Skeletal muscle satellite cell (primary cell): ENCODE results near the gene EMP2.
"Not testable (repeated sequence)": the region's sequence is repeated elsewhere in the genome, so short reads cannot be mapped to it uniquely, and the experiment has no call there.

Experiments
- H3K27me3 ChIP-seq: 2 replicates; pipeline ENCODE4 v1.7.0; 2013; ENCODE audit warnings: low read length; ENCODE audit not compliant: control insufficient read depth, insufficient read depth
- H3K36me3 ChIP-seq: 2 replicates; pipeline ENCODE4 v1.7.0; 2013; ENCODE audit warnings: mild to moderate bottlenecking, control low read depth, low read length; ENCODE audit not compliant: insufficient read depth
- H3K4me1 ChIP-seq: 2 replicates; pipeline ENCODE4 v1.7.0; 2013; ENCODE audit warnings: low read length; ENCODE audit not compliant: control insufficient read depth, insufficient read depth
- H3K4me2 ChIP-seq: 2 replicates; pipeline ENCODE4 v1.7.0; 2013; ENCODE audit warnings: mild to moderate bottlenecking, low read length
- H3K4me3 ChIP-seq: 2 replicates; pipeline ENCODE4 v1.7.0; 2013; ENCODE audit warnings: low read length
- H3K9ac ChIP-seq: 2 replicates; pipeline ENCODE4 v1.7.0; 2013; ENCODE audit warnings: mild to moderate bottlenecking, low read depth, low read length, moderate library complexity
- H3K9me3 ChIP-seq: replicated peaks from 2 replicates; pipeline ENCODE4 v1.7.0; 2013; ENCODE audit warnings: mild to moderate bottlenecking, control low read depth, low read length

EMP2 gene

DNA sequence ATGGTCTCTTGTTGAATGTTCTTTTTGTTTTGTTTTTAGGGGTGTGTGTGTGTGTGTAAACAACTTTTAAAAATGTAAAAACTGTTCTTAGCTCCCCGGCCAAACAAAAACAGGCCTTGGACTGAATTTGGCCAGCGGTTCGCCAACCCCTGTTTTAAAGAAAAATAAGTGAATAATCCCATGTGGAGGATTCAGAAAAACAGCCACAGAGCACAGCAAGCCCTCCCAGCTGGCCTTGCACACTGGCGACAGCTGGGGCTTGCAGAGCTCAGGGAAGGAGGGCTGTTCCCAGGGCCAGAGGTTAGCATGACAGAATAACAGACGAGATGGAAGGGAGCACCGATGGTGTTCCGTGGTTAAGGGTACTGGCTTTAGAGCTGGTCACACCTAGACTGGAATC lies 39.0 kb downstream of the EMP2 start:
- H3K36me3 ChIP-seq = peaks cover 29% of the 10 kb centered on the region
- H3K4me3 ChIP-seq = no peak overlapping the region
- H3K9me3 ChIP-seq = no peaks in the 10 kb centered on the region
- H3K9ac ChIP-seq = no peak overlapping the region
- H3K4me2 ChIP-seq = no peak overlapping the region
- no peaks in the 10 kb centered on the region for H3K4me1 ChIP-seq
- H3K27me3 ChIP-seq = no peaks in the 10 kb centered on the region

DNA sequence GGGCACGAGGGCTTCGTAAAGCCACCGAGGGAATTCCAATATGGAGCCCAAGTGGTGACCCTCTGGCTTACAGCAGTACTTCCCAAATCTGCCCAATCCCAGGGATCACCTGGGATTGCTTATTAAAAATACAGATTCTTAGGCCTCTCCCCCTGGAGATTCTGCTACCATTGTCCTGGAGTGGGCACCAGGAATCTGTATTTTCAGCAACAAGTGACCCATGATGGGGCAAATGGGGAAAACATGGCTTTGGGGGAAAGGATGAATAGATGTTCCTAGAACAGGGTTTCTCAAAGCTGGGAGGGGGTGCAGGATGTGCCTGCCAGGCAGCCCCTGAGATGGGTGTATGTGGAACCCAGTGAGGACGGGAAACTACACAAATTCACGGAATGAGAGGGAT lies 40.6 kb downstream of the EMP2 start:
- Histone ChIP-seq H3K4me3 (no peak overlapping the region), H3K4me1 (no peaks in the 10 kb centered on the region), H3K9ac (no peak overlapping the region), H3K36me3 (peaks cover 25% of the 10 kb centered on the region), H3K27me3 (no peaks in the 10 kb centered on the region), H3K9me3 (no peaks in the 10 kb centered on the region), H3K4me2 (no peak overlapping the region)

DNA sequence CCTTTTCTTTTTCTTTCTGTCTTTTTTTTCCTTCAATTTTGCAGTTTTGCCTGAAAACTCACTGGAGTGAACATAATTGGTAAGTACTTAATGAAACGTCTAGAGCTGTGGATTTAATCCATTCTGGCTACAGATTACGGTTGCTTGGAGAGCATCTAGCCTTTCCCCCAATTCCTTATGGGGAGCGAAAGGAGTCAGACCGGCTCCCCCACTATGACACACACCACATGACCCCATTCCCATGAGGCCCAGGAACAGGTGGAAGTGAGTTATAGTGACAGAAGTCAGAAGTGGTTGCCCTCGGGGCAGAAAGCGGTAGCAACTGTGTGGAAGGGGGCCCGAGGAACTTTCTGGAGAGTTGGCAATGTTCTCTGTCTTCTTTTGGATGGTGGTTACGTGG lies 41.2 kb downstream of the EMP2 start:
- H3K4me1 ChIP-seq = peaks cover 1% of the 10 kb centered on the region
- peaks cover 25% of the 10 kb centered on the region for H3K36me3 ChIP-seq
- no peak overlapping the region for H3K4me3 ChIP-seq
- no peaks in the 10 kb centered on the region for H3K9me3 ChIP-seq
- H3K27me3 ChIP-seq = no peaks in the 10 kb centered on the region
- H3K9ac ChIP-seq = no peak overlapping the region
- H3K4me2 ChIP-seq = no peak overlapping the region

DNA sequence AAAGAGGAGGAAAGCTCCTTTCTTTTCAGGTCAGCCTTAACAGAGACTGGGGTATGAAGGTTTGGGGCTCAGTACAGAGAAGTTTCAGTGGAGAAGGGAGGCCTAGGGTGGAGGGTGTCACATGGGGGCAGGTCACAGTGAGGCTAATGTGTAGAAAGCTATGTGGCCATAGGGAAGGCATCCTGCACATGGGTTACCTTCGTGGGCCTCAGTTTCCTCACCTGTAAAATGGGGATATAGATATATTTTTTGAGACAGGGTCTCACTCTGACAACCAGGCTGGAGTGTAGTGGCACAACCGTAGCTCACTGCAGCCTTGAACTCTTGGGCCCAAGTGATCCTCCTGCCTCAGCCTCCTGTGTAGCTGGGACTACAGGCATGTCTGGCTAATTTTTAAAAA lies 41.8 kb downstream of the EMP2 start:
- no peaks in the 10 kb centered on the region for H3K27me3 ChIP-seq
- no peak overlapping the region for H3K4me2 ChIP-seq
- peaks cover 25% of the 10 kb centered on the region for H3K36me3 ChIP-seq
- H3K9ac ChIP-seq = no peak overlapping the region
- H3K4me1 ChIP-seq = peaks cover 8% of the 10 kb centered on the region
- H3K4me3 ChIP-seq = no peak overlapping the region
- H3K9me3 ChIP-seq = no peaks in the 10 kb centered on the region

DNA sequence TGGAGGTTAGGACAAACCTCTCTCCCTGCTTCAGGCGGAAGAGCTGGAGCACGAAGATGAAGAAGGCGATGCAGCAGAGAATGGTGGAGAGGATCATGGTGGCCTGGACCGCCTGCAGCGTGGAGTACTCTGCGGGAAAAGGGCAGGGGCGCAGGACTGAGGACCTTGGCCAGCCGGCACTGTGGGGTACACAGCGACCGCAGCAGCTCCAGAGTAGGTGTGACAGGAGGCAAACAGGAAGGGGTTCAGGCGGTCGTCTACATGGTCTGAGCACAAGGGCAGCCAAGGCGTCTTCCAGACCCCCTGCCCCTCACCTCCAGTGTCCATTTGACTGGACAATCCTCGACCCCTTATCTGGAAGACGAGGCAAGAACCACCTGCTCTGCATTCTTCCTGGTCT lies 42.5 kb downstream of the EMP2 start:
- H3K27me3 ChIP-seq = no peaks in the 10 kb centered on the region

DNA sequence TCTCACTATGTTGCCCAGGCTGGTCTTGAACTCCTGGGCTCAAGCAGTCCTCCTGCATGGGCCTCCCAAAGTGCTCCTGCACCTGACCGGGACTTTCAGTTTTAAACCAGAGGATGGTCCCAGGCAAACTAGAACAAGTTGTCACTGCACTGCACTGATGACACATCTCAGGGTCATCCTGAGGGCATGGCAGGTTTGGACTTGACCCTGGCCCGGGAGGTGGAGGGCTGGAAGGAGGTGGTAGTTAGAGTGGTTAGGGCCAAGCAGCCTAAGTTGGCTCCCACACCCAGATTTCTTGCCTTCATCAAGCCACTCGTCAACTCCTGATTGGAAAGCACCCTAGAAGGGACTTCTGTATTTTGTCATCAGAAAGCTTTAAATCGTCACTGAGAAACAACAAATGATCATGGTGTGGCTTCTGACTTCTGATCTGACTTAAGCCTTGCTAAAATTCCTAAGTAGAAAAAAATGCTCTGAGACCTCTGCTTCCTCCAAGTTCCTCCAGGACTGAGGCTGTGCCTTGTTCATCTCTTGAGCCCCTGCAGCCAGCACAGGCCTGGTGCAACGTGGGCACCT lies 43.5 kb downstream of the EMP2 start:
- Histone ChIP-seq H3K4me1 (peaks cover 12% of the 10 kb centered on the region), H3K9ac (no peak overlapping the region), H3K4me3 (no peak overlapping the region), H3K4me2 (no peak overlapping the region), H3K9me3 (no peaks in the 10 kb centered on the region), H3K36me3 (peaks cover 35% of the 10 kb centered on the region), H3K27me3 (no peaks in the 10 kb centered on the region)

More for the DNA sequence above, 42.5 kb downstream of the EMP2 start:
- Histone ChIP-seq H3K4me2 (no peak overlapping the region), H3K4me3 (no peak overlapping the region), H3K36me3 (peaks cover 26% of the 10 kb centered on the region), H3K9ac (no peak overlapping the region), H3K4me1 (peaks cover 12% of the 10 kb centered on the region), H3K9me3 (no peaks in the 10 kb centered on the region)

DNA sequence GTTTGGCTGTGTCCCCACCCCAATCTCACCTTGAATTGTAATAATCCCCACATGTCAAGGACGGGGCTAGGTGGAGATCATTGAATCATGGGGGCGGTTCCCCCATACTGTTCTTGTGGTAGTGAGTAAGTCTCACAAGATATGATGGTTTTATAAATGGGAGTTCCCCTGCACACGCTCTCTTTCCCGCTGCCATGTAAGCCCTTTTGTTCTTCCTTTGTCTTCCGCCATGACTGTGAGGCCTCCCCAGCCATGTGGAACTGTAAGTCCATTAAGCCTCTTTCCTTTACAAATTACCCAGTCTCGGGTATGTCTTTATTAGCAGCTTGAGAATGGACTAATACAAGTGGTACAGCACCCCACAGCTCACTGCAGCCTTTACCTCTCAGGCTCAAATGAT lies 44.1 kb downstream of the EMP2 start:
- not testable (repeated sequence) for H3K9me3 ChIP-seq, H3K4me2 ChIP-seq, H3K9ac ChIP-seq, H3K27me3 ChIP-seq, H3K4me3 ChIP-seq
- Histone ChIP-seq H3K36me3 (peaks cover 40% of the 10 kb centered on the region), H3K4me1 (peaks cover 12% of the 10 kb centered on the region)

DNA sequence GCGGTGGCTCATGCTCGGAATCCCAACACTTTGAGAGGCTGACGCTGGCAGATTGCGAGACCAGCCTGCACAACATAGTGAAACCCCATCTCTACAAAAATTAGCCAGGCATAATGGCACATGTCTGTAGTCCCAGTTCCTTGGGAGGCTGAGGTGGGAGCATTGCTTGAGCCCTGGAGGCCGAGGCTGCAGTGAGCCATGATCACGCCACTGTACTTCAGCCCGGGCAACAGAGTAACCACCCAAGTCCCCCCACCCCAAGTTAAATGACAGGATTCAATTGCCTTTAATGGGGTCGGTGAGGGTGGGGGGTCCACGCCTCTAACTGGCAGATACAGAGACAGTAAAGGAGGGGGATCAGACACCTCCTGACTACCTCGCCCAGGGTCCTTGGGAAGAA lies 44.9 kb downstream of the EMP2 start:
- no peaks in the 10 kb centered on the region for H3K27me3 ChIP-seq
- H3K36me3 ChIP-seq = peaks cover 42% of the 10 kb centered on the region
- peaks cover 12% of the 10 kb centered on the region for H3K4me1 ChIP-seq
- no peaks in the 10 kb centered on the region for H3K9me3 ChIP-seq
- no peak overlapping the region for H3K4me2 ChIP-seq
- no peak overlapping the region for H3K4me3 ChIP-seq
- H3K9ac ChIP-seq = no peak overlapping the region

DNA sequence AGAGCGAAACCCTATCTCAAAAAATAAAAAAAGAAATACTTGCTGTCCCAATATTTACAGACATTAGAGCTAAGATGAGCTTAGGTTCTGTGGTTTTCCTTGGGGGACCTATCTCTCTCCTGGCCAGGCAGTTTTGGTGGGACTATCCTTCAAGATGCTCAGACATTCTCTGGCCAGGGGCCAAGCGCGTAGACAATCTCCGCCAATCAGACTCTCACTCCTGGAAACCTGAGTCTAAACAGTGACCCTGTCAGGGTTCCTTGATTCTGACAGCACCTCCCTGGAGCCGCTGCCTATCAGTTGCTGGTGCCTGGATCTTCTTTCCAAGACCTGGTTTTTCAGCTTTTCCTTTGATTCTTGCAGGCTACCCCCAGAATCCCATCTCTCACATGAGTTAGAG lies 45.6 kb downstream of the EMP2 start:
- Histone ChIP-seq H3K4me1 (peaks cover 12% of the 10 kb centered on the region), H3K27me3 (no peaks in the 10 kb centered on the region), H3K9ac (no peak overlapping the region), H3K9me3 (no peaks in the 10 kb centered on the region), H3K36me3 (peaks cover 42% of the 10 kb centered on the region), H3K4me3 (no peak overlapping the region), H3K4me2 (no peak overlapping the region)

DNA sequence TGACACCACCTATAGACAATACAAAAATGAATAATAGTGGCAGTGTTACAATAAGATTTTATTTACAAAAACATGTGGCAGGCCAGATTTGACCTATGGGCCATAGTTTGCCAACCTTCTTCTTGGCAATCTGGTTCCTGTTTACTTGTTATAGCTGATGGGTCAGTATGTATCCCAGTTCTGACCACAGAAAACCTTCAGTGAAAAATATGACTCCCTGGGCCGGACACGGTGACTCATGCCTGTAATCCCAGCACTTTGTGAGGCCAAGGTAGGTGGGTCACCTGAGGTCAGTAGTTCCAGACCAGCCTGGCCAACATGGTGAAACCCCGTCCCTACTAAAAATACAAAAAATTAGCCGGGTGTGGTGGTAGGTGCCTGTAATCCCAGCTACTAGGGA lies 46.8 kb downstream of the EMP2 start:
- not testable (repeated sequence) for H3K27me3 ChIP-seq, H3K9me3 ChIP-seq, H3K4me3 ChIP-seq, H3K9ac ChIP-seq, H3K4me2 ChIP-seq
- Histone ChIP-seq H3K36me3 (peaks cover 37% of the 10 kb centered on the region), H3K4me1 (peaks cover 12% of the 10 kb centered on the region)

DNA sequence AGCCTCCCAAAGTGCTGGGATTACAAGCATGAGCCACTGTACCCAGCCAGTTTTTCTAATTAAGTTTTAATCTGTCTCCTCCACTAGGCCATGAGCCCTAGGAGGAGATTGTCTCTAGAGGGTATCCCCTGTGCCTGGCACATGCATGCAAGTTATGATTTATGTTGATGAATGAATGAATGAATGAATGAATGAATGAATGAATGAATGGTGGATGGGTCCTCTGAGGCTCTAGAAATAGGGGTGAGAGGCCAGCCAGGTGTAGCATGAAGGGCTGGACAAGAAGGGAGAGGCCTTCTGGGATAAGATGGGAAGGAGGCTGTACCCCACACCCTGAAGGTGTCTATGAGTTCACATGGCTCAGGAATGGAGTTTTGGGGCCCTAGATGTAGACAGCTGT lies 48.8 kb downstream of the EMP2 start:
- no peaks in the 10 kb centered on the region for H3K9me3 ChIP-seq
- no peaks in the 10 kb centered on the region for H3K27me3 ChIP-seq
- no peak overlapping the region for H3K9ac ChIP-seq
- no peak overlapping the region for H3K4me2 ChIP-seq
- peaks cover 12% of the 10 kb centered on the region for H3K4me1 ChIP-seq
- H3K4me3 ChIP-seq = no peak overlapping the region
- peaks cover 20% of the 10 kb centered on the region for H3K36me3 ChIP-seq

DNA sequence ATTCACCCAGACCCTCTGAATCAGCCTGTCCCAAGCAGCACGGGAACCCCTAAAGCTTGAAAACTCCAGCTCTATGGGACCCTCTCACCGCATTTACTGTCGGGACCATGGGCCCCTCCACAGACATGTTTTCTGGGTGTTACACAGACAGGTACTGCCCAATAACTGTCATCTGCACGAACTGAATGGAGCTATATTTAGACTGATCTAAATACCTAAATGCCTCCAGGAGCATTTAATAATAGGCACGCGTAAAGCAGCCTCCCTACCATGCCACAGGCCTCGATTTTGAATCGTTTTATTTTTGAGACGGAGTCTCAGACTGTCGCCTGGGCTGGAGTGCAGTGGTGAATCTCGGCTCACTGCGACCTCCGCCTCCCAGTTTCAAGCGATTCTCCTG lies 49.7 kb downstream of the EMP2 start:
- Histone ChIP-seq H3K9ac (no peak overlapping the region), H3K9me3 (no peaks in the 10 kb centered on the region), H3K4me3 (no peak overlapping the region), H3K27me3 (no peaks in the 10 kb centered on the region), H3K36me3 (peaks cover 21% of the 10 kb centered on the region), H3K4me2 (no peak overlapping the region), H3K4me1 (peaks cover 12% of the 10 kb centered on the region)
